NCI-H446 (cell line): Measurements from ENCODE around the gene LEKR1.
"Not testable (repeated sequence)": the region's sequence is repeated elsewhere in the genome, so short reads cannot be mapped to it uniquely, and the experiment has no call there.

Experiments
- DNase-seq, 2 experiments: peaks; one replicate each; lab custom pipeline; 2025; lab: John Stamatoyannopoulos, UW

Gene LEKR1

DNA sequence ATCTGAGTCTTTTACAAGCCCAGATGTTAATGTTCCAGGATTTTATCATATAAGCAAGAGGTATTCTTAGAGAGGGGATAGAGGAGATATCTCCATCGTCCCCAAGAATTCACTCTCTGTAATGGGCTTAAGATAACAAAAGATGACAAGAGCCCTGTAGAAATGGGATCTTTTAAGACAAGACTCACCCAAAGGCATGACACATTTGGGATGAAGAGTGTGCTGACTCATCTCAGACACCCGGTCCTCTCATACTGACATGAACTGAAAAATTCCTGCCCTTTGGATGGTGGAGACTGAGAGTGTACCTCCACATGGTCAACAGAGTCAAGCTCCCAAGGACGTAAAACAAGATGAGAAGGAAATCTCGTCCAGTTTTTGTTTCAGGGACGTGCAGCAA, 11.0 kb downstream of the LEKR1 start:
- no peak for DNase-seq

DNA sequence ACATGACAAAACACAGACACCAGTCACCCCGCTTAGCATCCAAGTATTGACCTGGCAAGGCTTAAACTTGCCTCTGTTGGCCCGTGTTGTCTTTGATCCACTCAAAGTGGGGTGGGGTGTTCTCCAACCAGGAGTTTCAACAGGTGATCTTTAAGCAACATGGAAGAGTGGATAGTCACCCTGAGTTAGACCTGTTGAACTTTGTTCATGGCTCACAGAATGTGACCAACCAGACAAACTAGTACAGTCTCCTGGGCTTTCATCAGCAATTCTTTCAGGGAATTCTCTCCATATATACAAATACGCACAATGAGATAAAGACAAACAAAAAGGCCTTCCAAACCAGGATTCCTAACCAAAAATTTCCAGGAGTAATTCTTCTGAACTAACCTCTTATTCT, 11.9 kb downstream of the LEKR1 start:
- DNase-seq: no peak

DNA sequence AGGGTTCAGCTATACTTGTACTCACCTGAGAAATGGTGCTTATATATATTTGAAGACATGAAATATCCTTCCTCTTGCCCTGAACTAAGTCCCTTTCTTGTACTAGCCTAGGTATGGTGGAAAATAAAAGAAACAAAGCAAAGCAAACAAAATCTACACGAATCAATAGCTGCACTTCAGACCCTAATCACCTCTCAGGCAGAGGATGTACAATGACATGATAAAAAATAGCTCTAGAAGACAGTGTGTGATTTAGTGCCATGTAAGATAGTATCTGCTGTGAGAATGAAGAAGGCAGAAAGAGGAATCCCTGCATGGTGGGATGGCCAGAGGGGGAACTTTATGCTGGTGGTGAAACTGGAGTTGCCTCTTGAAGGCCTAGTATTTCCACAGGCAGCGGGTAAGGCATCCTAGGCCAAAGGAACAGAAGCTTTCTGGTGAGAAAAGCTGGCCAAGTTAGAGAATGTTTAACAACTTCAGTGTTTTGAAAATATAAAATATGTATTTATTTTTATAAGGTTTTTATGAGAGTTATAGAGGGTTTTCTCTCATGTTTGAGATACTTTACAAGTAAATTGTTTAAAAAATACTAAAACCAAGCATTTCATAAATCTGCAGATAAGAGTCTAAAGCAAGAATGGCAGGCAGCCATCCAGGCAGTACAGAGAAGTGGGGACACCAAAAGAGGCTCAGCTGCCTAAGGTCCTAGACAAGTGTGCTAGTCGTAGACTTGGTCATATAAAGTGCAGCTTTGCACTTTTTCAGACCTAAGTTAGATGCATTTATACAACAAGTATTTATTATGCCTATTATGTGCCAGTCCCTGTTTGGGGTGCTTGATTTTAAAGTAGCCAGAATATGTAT, 14.9 kb downstream of the LEKR1 start:
- no peak for DNase-seq

DNA sequence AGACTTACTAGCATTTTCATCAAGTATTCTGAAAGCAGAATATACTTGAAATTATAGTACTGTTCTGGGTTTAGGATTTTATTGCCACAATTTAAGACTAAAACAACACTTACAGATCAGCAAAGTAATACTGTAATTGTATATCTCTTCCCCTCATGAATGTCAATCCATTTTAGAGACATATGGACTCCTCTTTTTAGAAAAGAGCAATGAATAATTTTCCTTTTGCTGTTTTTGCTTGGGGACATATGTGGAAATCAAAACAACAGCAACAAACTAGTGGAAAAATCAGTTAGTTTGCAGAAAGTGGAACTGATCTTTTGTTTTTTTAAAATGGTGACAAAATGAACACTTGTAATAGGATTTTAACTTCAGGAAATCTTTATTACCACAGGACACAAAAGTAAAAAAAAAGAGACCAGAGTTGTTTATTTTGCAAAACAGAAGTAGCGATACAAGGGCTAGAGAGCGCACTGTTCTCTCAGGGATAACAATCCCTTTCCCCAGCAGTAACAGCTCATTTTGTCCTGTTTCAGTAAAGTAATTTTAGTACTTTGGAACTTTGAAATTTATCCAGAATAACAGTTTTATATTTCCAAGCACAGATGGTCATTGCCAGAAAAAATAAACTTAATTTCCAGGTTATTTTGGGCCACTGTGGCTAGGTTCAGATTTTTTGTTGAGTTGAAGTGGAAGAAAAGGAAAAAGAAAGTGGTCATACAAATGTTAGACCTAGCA, 17.1 kb downstream of the LEKR1 start:
- DNase-seq: no peak

DNA sequence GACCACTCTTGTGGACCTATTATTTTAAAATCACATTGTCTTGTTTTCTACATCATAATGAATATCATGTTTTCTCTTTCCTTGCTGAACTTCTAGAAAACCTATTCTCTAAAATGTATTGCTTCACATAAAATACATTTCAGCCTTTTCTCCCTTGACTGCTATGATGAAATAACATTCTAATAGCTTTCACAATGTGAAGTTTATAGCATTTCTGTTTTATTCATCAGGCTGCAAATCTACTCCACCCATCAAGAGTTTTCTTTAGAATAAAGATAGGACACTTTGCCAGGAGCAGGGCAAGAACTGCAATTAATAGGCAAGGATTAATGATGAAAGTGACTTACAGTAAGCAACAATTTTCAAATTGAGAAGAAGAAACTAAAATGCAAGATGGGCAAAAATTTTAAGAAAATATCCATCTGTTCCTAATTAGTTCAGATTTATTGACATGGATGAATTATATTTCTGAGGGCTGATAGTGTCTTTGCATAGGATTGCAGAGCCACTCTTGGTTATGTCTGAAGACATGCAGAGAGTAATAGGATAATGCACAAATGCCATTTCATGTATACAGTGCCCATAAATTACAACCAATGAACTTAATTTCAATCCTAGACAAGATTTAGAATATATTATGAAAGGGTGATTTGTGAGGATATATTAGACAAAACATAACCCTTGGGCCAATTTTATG, 21.7 kb downstream of the LEKR1 start:
- no peak for DNase-seq

DNA sequence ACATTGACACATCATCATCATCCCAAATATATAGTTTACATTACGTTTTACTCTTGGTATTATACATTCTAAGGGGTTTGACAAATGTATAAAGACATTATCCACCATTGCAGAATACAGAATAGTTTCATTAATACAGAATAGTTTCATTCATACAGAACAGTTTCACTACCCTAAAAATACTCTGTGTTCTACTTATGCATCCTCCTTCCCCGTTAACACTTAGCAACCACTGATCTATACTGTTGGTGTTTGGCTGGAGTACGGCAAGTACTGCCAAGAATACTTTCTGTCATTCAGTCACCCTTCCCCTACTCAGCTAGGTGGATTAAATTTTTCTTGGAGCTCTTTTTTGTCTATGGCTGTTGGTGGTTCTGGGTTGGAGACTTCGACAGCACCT, 33.4 kb downstream of the LEKR1 start:
- DNase-seq: no peak

DNA sequence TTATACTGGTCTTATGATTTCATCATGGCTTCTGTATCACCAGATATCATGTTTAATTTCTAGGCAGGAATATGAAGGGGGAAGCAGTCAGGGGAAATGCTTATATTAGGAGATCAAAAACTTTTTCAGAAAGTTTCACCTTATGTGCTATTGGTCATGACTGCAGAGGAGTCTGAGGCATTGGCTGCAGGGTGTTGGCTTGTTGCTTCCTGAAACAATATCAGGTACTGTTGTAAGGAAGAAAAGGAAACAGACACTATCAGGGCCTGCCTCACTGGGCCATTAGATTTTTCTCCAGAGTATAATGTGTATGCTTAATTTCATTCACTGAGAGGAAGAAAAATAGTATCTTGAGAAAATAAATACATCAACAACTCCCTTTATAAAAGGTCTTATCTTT, 34.7 kb downstream of the LEKR1 start:
- DNase-seq: no peak

- no peak for DNase-seq
These were observed 36.2 kb downstream of the LEKR1 start for GRCh38 chr3:156862338-156862737.

- no peak for DNase-seq
These were observed 39.6 kb downstream of the LEKR1 start for GRCh38 chr3:156865732-156866131.

DNA sequence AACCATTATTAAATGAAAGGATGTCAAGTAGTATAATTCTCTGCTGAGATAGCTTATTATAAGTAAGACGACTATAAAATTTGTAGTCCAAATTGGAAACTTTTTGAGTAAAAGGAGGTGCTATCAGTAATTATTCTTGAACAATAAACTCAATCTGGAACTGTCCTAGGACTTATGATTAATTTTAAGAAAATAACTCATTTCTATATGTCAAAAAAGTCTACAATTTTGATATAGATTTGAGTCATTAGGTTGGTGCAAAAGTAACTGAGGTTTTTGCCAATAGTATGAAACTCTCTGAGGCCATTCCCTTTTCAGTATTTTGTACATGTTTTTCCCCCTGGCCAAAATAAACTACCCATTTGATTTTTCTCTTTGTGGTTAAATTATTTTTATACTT, 41.0 kb downstream of the LEKR1 start:
- DNase-seq: no peak

- no peak for DNase-seq
These were observed 41.8 kb downstream of the LEKR1 start for GRCh38 chr3:156867920-156868319.

DNA sequence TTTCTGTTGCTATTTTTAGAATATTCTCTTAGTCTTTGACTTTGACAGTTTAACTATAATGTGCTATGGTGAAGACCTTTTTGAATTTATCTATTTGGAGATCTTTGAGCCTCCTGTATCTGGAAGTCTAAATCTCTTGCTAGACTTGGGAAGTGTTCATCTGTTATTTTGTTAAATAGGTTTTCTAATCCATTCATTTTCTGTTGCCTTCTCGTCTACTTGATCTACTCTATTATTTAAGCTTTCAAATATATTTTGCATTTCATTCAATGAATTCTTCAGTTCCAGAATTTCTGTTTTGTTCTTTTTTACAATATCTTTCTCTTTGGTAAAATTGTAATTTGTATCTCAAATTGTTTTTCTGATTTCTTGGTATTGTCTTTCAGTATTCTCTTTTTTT, 47.8 kb downstream of the LEKR1 start:
- DNase-seq: no peak

- not testable (repeated sequence) for DNase-seq
These were observed 53.3 kb downstream of the LEKR1 start for GRCh38 chr3:156879491-156879890.

GRCh38 chr3:156885761-156886160, 59.6 kb downstream of the LEKR1 start:
- DNase-seq: no peak

GRCh38 chr3:156888176-156888575, 62.0 kb downstream of the LEKR1 start:
- DNase-seq: no peak

GRCh38 chr3:156888576-156888975, 62.4 kb downstream of the LEKR1 start:
- no peak for DNase-seq

DNA sequence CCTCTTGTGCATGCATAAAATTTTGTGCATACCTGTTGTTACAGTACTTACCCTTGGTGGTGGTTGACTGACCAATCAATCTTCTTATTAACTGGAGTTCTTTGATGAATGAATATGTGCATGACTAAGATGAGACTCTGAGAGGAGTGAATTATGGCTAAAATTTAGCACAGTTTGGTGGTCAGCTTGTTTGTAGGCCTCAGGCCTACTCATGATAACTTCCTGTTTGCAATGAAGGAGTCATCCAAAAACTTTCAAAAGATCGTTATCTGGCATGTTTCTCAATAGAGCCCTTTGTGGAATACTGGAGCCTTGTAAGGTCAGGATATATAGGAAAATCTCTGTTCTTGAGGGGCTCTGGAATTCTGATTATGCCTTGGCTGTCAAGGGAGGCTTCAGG, 66.5 kb downstream of the LEKR1 start:
- no peak for DNase-seq

- DNase-seq: not testable (repeated sequence)
These were observed 69.2 kb downstream of the LEKR1 start for GRCh38 chr3:156895374-156895773.

GRCh38 chr3:156897851-156898250, 71.7 kb downstream of the LEKR1 start:
- DNase-seq: not testable (repeated sequence)

GRCh38 chr3:156898296-156898880, 72.2 kb downstream of the LEKR1 start:
- no peak for DNase-seq

DNA sequence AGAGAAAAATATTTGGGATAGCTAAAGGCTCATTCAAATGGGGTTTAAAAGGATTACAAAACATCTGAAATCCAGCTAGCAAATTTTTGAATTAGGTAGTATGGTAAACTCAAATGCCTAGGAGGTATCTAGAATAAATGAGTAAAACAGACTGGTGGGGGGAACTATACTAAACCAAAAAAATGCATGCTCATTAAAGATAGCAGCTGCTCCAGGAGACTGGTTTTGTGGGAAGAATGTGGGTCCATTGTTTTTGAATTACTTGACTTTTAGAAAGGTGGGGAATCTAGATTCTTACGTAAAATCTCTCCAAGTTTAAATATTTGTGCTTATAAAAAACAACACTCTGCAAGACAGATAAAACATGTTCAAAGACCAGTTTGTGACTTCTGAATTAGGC, 73.8 kb downstream of the LEKR1 start:
- no peak for DNase-seq

- DNase-seq: no peak
These were observed 76.8 kb downstream of the LEKR1 start for GRCh38 chr3:156902916-156903315.
